ENCODE results near the gene CRISP2.

- no peak for TF ChIP-seq EZH2 (IDR thresholded peaks at IDR 0.05; ENCODE audit: insufficient read depth, poor library complexity, severe bottlenecking)
- no peak for TF ChIP-seq EZH2phosphoT487 (IDR thresholded peaks at IDR 0.05; ENCODE audit: insufficient read depth, low read depth)
These were observed 59.4 kb downstream of the CRISP2 start for GRCh38 chr6:49653942-49654341.
